CD4-positive, alpha-beta T cell treated with Interleukin-15 for 4 hours (primary cell): Measurements from ENCODE around the gene EVI2A.

ENCODE experiments used
- DNase-seq: peaks from one replicate; pipeline ENCODE4 v3.0.0-alpha.2; 2020; ENCODE audit warnings: low spot score

Gene EVI2A

GRCh38 chr17:31273516-31273915, 47.9 kb downstream of the EVI2A start:
- DNase-seq = no peak

DNA sequence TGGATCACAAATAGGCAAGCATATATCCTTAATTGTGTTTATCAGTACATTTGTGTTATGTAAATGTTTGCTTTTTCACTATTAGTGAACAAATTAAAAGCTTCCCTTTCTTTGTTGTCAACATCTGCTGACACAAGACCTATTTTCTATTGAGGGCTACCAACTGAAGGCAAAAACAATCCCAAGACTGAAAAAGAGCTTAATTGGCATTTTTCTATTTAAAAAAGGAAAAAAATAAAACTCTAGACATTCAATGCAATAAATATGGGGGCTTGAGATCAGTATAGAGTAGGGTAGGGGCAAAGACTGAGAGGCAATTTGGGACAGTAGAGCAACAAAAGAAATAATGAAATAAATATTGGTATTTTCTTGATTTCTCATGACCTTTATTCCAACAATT, 48.6 kb downstream of the EVI2A start:
- no peak for DNase-seq

GRCh38 chr17:31272236-31272635, 49.2 kb downstream of the EVI2A start:
- no peak for DNase-seq

DNA sequence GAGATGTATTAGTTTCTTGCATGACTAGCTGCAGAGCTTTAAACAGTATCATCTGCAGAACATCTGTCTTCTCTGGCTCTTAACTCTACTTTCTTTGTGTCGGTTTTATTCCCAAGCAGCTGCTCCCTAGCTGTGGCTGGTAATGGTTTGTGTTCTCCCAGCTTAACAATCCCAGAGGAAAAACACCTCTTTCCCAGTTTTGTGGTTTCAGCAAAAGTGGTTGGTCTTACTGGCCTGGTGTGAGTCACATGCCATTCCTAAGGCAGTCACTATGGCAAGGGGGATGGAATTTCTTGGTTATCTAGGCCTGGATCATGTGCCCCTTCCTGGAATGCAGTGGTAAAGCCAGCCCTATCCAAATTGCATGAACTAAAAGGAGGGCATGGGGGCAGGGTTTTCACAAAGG, 51.8 kb downstream of the EVI2A start:
- no peak for DNase-seq

GRCh38 chr17:31269036-31269577, 52.3 kb downstream of the EVI2A start:
- DNase-seq = no peak
